DND-41 (cell line): ENCODE data around the gene SLC38A10.

Source experiments
- EZH2 ChIP-seq: IDR thresholded peaks from 3 replicates; pipeline ENCODE4 v1.6.1; 2012; ENCODE audit warnings: borderline replicate concordance, low read depth, mild to moderate bottlenecking, moderate library complexity, low read length, inconsistent platforms; ENCODE audit not compliant: severe bottlenecking
- TF ChIP-seq, protein P1 (sequence below): IDR thresholded peaks from 2 replicates; pipeline ENCODE4 v1.5.1; 2012; ENCODE audit warnings: borderline replicate concordance, low read length, moderate library complexity, mild to moderate bottlenecking; ENCODE audit not compliant: poor library complexity, severe bottlenecking; ENCODE audit errors: extremely low read depth

DNA sequence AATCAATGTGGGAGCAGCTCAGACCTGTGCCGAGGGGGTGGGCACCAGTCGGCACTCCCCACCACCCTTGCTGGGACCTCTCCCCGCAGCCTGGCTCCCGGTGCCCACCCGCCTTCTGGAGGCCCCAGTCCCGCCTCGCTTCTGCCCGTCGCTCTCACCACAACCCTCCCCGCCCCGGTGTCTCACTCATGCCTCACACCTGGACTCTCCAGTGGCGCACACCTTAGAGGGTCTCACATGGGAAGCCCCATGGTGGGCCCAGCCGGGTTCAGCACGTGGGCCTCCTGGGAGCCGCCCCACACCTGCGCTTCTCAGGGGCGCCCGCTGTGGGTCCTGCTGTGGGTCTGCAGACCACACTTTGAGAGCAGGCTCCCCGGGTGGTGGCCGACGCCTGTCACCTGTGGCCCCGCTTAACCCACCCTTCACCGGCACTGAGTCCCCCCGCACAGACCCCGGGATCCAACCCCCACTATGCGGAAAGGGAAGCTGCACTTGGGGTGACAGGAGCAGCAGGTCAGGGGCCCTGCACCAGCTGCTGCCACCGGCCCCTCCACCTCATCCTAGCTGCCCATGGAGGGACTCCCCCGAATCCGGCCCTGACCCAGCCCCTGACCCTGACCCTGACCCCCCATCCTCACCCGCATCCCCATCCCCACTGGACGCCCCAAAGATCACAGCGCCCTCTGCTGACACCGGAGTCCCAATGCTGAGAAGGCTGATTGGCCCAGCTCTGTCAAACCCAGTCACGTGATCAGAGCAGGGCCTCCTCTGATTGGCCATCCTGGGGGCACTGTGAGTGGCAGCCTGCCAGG lies 27.4 kb upstream of the SLC38A10 start:
- TF ChIP-seq, protein P1, sequence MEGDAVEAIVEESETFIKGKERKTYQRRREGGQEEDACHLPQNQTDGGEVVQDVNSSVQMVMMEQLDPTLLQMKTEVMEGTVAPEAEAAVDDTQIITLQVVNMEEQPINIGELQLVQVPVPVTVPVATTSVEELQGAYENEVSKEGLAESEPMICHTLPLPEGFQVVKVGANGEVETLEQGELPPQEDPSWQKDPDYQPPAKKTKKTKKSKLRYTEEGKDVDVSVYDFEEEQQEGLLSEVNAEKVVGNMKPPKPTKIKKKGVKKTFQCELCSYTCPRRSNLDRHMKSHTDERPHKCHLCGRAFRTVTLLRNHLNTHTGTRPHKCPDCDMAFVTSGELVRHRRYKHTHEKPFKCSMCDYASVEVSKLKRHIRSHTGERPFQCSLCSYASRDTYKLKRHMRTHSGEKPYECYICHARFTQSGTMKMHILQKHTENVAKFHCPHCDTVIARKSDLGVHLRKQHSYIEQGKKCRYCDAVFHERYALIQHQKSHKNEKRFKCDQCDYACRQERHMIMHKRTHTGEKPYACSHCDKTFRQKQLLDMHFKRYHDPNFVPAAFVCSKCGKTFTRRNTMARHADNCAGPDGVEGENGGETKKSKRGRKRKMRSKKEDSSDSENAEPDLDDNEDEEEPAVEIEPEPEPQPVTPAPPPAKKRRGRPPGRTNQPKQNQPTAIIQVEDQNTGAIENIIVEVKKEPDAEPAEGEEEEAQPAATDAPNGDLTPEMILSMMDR, result peak; percentile 63
- TF ChIP-seq EZH2, result no peak
